ENCODE measurements around the gene C1orf94.

C1orf94 gene

DNA sequence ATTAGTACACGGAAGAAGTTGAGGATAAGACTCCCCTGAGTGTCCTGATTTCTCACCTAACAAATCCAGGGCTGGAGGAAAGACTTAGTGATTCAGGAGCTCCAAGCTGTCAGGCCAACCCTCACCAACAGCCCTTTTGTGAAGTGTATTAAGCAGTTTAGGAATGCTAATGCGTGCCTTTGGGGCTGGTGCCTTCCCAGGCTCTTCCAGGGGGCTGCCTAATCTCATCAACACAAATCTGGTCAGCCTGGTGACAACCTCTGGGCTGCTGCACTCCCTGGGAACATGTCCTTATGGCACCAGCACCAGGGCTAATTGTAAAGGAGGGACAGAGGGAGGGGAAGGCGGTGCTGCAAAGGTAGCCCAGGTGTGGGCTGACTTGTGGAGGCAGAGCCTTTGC is 27.2 kb upstream of the C1orf94 start:
- DNase-seq (ENCODE audit: low read depth) = no peak
- H3K4me3 ChIP-seq (ENCODE audit: low read depth, low read length) = no peak overlapping the region
- TF ChIP-seq, protein P1, sequence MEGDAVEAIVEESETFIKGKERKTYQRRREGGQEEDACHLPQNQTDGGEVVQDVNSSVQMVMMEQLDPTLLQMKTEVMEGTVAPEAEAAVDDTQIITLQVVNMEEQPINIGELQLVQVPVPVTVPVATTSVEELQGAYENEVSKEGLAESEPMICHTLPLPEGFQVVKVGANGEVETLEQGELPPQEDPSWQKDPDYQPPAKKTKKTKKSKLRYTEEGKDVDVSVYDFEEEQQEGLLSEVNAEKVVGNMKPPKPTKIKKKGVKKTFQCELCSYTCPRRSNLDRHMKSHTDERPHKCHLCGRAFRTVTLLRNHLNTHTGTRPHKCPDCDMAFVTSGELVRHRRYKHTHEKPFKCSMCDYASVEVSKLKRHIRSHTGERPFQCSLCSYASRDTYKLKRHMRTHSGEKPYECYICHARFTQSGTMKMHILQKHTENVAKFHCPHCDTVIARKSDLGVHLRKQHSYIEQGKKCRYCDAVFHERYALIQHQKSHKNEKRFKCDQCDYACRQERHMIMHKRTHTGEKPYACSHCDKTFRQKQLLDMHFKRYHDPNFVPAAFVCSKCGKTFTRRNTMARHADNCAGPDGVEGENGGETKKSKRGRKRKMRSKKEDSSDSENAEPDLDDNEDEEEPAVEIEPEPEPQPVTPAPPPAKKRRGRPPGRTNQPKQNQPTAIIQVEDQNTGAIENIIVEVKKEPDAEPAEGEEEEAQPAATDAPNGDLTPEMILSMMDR (IDR thresholded peaks at IDR 0.05; ENCODE audit: low read depth, low read length, missing control alignments) = no peak

DNA sequence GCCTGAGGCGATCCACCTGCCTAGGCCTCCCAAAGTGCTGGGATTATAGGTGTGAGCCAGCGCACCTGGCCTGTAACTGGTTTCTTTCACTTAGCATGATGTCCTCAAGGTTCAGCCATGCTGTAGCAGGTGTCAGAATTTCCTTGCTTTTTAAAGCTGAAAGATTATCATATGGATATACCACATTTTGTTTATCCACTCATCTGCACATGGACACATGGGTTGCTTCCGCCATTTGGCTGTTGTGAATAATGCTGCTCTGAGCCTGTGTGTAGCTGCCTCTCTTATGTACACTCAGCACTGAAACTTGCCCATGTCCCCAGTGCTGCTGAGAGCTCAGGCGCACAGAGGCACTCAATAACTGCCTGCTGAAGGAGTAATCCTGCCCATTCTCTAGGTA is 23.5 kb upstream of the C1orf94 start:
- no peak overlapping the region for H3K4me3 ChIP-seq (ENCODE audit: low read depth, low read length)
- DNase-seq (ENCODE audit: low read depth) = no peak
- TF ChIP-seq, protein P1 (IDR thresholded peaks at IDR 0.05; ENCODE audit: low read depth, low read length, missing control alignments) = no peak

DNA sequence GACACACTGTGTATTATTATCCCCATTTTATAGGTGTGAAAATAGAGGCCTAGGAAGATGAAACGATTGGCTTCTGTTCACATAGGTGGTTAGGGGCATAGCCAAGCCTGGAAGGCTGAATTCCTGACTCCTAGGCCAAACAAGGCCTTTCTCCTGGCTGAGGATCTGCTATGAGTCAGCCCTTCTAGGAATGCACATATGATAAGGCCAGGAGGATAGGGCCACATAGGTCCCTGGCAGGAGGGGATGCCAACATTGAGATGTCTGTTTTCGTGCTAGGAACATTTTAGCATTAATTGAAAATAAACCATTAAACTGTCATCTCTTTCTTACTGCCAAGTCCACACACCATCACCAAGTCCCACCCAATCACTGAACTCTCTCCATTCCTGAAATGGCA is 20.8 kb upstream of the C1orf94 start:
- TF ChIP-seq, protein P1 (IDR thresholded peaks at IDR 0.05; ENCODE audit: low read depth, low read length, missing control alignments) = no peak
- no peak for DNase-seq (ENCODE audit: low read depth)
- H3K4me3 ChIP-seq (ENCODE audit: low read depth, low read length) = no peak overlapping the region

DNA sequence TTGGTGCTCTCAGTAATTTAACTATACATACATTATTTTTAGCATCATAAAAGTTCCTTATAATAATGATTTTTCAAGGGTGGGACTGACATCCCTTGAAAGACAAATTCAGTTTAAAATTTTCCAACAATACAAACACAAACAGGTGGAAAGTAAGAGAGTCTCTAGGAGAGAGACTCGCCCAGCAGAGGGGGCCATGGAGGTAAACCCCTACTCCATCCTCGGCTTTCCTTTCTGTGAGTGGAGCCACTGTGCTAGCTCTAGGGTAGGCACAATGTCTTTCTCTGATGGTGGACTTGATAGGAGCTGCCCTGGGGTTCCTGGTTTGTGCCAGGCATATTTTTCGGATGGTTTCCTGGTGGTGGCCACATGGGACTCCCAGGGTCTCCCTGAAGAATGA is 20.0 kb upstream of the C1orf94 start:
- TF ChIP-seq, protein P1 (IDR thresholded peaks at IDR 0.05; ENCODE audit: low read depth, low read length, missing control alignments) = no peak
- H3K4me3 ChIP-seq (ENCODE audit: low read depth, low read length) = no peak overlapping the region
- DNase-seq (ENCODE audit: low read depth) = no peak

DNA sequence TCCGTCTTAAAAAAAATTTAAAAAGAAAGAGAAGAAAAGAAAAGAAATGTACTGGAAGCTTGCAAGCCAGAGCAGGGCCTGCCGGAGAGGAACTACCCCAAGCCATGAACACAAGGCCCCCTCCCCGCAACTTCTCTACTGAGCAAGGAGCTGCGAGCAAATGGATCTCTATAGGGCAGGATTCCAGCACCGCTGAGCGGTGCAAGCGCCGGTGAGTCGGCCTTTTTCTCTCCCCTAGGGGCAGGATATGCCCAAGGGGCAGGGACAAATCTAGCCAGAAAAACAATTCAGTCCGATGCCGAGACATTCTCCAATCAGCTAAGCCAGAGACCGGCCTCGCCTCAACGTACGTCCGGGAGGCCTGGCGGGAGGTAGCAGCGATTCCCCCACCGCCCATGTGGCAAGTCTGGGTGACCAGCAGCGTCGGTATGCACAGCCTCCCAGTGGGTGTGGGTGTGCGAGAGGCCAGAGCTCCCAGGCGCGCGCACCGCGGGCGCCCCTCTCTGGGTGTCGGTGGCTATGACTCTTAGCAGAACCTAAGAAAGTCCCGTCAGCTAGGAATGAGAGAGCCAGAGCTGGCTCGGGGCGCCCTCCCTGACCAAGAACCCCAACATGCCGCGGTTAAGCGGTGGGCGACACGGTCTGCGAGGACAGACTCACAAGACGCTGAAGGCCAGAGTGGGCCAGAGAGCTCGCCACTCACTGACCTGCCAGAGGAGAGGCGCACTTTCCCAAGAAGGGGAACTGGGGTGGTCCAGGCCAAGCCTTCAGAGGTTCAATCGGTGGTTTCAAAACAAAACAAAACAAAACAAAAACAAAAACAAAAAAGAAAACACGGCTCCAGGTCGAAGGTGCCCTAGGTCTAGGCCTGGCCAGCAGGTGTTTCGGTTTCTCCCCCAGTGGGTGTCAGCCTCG is 13.6 kb upstream of the C1orf94 start:
- peak overlapping the region; percentile 42 for H3K4me3 ChIP-seq (ENCODE audit: low read depth, low read length)
- peak; percentile 8 for DNase-seq (ENCODE audit: low read depth)

DNA sequence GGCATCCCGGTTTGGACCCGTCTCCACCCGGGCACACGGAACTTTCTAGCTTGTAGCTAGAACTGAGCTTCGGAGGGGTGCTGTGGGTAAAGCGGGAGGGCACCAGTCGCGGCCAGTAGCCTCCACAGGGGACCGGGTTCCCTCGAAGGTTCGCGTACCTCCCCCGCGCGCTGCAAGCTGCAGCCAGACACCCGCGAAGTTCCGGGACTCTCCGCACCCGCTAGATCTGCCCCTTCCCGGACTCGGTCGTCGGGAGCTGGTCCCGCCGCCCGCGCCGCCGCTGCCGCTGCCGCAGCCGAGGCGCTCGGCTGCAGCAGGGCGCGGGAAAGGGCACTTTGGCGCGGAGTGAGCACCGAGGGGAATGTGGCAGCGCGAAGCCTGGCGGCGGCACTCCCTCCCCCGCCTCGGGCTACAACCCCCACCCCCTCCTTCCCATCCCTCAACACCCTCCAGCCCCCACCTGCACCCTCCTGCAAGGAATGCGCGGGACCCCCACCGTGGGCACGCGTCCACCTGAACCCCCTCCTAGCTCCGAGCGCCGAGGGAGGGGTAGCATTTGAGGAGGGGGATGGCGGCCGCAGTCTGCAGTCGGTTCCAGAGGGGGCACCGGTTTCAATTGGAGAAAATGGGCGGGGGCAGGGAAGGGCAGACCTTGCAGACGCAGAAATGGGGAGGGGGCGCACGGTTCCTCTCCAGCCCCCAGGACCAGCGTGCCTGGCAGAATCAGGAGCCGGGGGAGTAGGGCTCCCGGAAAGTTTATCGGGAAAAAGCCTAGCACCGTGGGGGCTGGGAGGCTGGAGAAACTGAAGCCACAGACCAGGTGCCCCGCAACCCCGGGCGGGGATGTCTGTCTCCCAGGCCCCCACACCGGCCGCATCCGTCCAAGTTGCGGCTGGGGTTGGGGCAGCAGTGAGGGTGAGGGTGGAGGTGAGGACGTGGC is 12.6 kb upstream of the C1orf94 start:
- H3K4me3 ChIP-seq (ENCODE audit: low read depth, low read length) = peak overlapping the region; percentile 42
- DNase-seq (ENCODE audit: low read depth) = no peak
- TF ChIP-seq, protein P1 (IDR thresholded peaks at IDR 0.05; ENCODE audit: low read depth, low read length, missing control alignments) = no peak

More for the DNA sequence above, 13.6 kb upstream of the C1orf94 start:
- TF ChIP-seq, protein P1 (IDR thresholded peaks at IDR 0.05; ENCODE audit: low read depth, low read length, missing control alignments) = peak; percentile 94
